NCI-H82 treated with DMSO at 0.1 percent for 48 hours (cell line): ENCODE data around the gene PTMS.
A peak's percentile ranks its signal among the peaks of the same experiment; 100 is the strongest.

ENCODE experiments used
- DNase-seq: peaks from one replicate; lab custom pipeline; 2025; ENCODE audit not compliant: unreplicated experiment; lab: John Stamatoyannopoulos, UW

The PTMS gene

GRCh38 chr12:6771509-6772330 is 5.6 kb downstream of the PTMS start:
- no peak for DNase-seq

- no peak for DNase-seq
Observed at GRCh38 chr12:6772331-6772695, 6.2 kb downstream of the PTMS start, which contains the start of gene LAG3. TSS of gene LAG3 (plus strand) at chr12:6772520. CDS start at chr12:6772853, 333 bp downstream.

- no peak for DNase-seq
Observed at GRCh38 chr12:6772726-6773589, 6.8 kb downstream of the PTMS start.

GRCh38 chr12:6773590-6774351 is 7.6 kb downstream of the PTMS start:
- DNase-seq: no peak

GRCh38 chr12:6774499-6775062 is 8.4 kb downstream of the PTMS start:
- DNase-seq: no peak

- DNase-seq: no peak
Observed at GRCh38 chr12:6775185-6776174, 9.3 kb downstream of the PTMS start.

- DNase-seq: no peak
Observed at GRCh38 chr12:6777386-6777785, 11.2 kb downstream of the PTMS start.

GRCh38 chr12:6778217-6778573 is 12.0 kb downstream of the PTMS start:
- peak; percentile 35 for DNase-seq

GRCh38 chr12:6778574-6779550 is 12.7 kb downstream of the PTMS start:
- peak; percentile 92 for DNase-seq

- DNase-seq: no peak
Observed at GRCh38 chr12:6779708-6780432, 13.7 kb downstream of the PTMS start.

- DNase-seq: no peak
Observed at GRCh38 chr12:6780573-6780972, 14.4 kb downstream of the PTMS start.

- no peak for DNase-seq
Observed at GRCh38 chr12:6782119-6782518, 16.0 kb downstream of the PTMS start.

GRCh38 chr12:6782850-6783566 is 16.8 kb downstream of the PTMS start:
- no peak for DNase-seq

GRCh38 chr12:6783828-6784227 is 17.7 kb downstream of the PTMS start:
- DNase-seq: no peak

GRCh38 chr12:6784296-6784695 is 18.1 kb downstream of the PTMS start:
- no peak for DNase-seq

GRCh38 chr12:6784761-6785160 is 18.6 kb downstream of the PTMS start:
- no peak for DNase-seq

- DNase-seq: no peak
Observed at GRCh38 chr12:6786416-6787094, 20.4 kb downstream of the PTMS start.
